Measurements from ENCODE around the gene FAM25A.
"Not testable (repeated sequence)": the region's sequence is repeated elsewhere in the genome, so short reads cannot be mapped to it uniquely, and the experiment has no call there.

The FAM25A gene

DNA sequence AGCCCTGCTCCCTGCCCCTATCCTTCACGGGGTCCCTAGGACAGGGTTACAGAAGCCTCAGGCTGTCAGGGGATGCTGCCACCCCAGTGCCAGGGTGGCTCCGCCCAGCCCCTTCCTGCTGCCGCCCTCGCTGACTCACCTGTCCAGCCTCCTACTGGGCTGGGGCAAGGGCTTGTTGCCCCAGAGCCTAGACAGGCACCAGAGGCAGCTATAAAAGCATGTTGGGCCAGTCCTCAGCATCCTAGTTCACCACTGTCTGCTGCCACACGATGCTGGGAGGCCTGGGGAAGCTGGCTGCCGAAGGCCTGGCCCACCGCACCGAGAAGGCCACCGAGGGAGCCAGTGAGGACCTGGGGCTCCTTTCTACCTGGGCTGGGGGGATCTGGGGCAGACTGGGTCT is at the start of gene FAM25A:
Gene FAM25A (plus strand): TSS at position 239 of the 400 bp plus-strand sequence. CDS start 31 bp downstream, at position 270.
- not testable (repeated sequence) for DNase-seq

DNA sequence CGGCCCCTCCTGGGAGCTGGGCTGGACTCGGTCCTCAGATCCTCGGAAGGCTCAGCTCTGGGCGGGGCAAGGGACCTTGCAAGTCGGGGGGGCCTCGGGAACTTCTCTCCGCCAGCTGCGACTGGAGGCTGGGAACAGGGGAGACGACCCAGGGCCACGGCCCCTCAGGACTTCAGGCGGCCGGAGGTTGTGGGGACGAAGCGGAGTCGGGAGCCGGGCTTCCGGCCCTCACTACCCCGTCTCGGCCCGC is 49.2 kb upstream of the FAM25A start:
- no peak for DNase-seq

DNA sequence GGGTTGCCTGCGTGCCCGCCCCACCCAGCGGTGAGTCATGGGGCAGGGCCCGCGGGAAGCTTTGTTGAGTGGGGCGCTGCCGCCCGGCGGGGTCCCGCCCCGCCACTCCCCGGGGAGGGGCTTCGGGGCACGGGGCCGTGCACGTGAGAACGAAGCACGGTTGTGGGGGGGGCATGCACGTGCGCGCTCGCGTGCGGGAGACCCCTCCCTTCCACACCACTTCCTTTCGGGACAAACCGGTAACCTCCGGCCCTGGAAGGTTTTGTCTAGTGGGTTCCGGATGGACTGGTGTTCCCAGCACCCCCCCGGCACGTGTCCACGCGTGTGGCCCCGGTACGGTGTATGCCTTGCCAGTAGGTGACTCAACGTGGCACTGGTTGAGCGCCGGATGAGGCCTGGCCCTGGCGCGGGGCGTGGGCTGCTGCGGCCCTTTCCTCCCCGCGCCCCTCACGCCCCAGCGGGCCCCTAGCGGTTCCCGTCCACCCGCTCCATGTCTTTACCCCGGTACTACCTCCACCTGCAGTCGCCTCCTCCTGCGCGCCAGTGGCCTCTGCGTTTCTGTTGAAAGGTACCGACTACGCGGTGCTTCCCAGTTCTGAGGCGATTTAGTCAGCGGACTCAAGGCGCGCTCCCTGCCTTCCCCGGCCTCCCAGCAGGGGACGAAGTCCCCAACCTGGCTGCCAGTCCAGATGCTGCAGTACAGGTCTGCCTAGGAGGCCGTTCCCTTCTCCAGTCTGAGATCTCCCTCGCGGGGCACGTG is 48.7 kb upstream of the FAM25A start:
- DNase-seq, result no peak

DNA sequence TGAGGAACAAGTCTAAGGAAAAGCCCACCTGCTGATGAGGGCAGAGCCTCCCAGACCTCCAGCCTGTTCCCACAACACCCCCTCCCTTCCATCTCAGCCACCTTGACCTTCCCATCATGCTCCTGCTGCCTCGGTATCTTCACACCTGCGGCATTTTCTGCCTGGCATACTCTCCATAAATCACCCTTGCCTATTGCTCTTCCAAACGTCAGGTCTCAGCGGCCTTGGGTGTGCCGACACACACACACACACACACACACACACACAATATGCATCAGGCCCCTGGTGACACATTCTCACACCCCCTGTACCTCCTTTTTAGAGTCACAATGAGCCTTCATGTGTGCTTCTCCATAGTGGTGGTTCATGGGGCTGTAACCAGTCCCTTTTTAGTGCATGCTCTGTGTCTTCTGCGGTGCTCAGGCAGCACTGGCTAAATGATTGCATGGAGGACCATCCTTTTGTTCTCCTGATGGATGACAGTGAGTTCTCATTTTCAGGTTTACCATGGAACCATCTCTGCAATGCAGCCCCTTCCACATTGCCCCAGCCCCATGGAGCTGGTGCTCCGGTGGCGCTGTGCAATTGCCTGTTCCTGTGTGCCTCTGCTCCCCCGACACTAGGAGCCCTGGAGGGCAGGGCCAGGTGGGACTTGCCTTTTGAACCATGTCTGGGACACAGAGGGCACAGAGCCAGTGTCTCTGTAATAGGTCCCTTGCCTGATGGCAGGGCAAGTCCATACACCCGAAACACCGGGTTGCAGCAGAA is 47.3 kb upstream of the FAM25A start:
- no peak for DNase-seq

DNA sequence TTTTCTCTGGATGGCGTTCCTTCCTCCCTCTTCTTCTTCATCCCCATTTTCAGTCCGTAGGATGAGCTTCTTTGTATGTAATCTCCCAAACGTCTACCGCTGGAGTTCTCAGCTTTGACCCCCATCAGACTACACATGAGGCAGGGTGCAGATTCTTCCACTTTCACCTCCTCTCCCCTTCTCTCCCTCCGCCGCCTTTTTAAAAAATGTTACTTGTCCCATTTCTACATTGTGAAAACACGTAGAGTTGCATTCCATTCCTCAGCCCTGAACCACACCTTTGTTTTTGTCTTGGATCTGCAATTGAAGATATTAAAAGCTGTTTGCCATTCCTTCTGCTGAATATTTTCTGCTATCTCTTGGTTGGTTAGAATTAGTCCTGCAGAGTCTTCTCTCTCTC is 45.6 kb upstream of the FAM25A start:
- no peak for DNase-seq

DNA sequence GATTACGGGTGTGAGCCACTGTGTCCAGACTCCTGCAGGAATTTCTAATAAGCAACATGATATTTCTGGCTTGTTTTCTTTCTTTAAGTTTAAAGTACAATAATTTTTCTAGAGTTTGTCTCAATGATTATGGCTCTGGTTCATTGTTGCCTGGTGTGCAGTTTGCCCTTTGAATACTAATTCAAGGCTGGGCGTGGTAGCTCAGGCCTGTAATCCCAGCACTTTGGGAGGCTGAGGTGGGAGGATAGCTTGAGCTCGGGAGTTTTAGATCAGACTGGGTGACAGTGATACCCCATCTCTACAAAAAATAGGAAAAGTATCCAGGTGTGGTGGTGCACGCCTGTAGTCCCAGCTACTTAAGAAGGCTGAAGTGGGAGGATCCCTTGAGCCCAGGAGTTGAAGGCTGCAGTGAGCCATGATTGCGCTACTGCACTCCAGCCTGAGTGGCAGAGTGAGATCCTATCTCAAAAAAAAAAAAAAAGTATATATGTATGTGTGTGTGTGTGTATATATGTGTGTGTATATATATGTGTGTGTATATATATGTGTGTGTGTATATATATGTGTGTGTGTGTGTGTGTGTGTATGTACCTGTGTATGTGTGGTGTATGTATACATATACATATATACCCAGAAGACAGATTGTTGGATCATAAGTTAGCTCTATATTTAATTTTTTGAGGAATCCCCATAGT is 43.6 kb upstream of the FAM25A start:
- DNase-seq, result no peak

DNA sequence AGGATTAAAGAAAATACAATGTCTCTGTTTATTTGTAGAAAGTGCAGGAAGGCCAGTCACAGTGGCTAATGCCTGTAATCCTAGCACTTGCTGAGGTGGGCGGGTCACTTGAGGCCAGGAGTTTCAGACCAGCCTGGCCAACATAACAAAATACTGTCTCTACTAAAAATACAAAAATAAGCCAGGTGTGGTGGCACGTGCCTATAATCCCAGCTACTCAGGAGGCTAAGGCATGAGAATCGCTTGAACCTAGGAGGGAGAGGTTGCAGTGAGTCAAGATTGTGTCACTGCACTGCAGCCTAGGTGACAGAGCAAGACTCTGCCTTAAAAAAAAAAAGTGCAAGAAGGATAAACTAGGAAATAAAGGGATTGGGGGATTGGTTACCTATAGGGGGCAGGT is 41.6 kb upstream of the FAM25A start:
- DNase-seq, result not testable (repeated sequence)

DNA sequence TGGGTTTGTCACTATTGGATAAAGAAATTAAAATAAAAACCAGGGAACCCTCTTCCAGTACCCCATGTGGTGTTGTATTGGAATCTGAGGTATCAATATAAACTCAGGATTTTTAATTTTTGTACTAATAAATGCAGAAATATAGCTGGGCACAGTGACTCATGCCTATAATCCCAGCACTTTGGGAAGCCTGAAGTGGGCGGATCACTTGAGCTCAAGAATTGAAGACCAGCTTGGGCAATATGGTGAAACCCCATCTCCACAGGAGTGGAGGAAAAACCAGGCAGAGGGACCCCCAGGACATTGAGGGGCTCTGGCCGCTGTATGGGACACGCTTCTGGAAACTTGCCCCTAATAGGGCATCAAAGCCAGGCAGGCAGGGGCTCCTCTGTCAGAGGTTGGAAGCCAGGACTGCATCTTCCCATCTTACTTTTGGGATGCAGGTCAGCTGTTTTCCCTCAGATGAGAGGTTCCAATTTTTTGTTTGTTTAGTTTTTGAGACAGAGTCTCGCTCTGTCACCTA is 40.7 kb upstream of the FAM25A start:
- no peak for DNase-seq

DNA sequence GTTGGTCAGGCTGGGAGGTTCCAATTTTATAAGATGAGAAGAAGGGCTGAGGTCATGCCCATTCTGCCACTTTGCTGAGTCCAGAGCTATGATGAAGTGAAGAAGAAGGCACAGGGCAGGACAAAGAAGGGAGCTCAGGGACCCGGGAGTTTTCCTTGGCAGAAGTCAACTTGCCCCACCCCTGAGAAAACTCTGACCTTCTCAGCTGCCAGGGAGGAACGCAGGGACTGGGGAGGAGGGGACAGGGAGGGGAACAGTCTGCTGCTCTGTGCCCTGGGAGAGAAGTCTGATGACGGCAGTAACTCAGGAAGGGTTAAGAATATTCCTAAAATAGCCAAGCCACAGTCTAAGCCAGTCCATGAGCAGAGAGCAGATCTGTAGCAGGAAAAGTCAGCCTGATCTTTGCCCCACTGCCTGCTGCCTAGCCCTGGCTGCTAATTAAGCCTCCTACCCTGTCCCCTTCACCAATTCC is 40.1 kb upstream of the FAM25A start:
- no peak for DNase-seq

DNA sequence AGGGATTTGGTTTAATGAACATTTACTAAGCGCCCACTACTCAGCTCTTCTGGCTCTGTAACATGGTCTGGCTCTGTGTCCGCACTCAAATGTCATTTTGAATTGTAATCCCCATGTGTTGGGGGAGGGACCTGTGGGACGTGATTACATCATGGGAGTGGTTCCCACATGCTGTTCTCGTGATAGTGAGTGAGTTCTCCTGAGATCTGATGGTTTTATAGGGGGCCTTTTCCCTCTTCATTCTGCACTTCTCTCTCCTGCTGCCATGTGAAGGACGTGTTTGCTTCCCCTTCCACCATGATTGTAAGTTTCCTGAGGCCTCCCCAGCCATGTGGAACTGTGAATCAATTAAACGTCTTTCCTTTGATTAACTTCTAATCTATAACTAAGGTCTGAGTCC is 39.1 kb upstream of the FAM25A start:
- not testable (repeated sequence) for DNase-seq

DNA sequence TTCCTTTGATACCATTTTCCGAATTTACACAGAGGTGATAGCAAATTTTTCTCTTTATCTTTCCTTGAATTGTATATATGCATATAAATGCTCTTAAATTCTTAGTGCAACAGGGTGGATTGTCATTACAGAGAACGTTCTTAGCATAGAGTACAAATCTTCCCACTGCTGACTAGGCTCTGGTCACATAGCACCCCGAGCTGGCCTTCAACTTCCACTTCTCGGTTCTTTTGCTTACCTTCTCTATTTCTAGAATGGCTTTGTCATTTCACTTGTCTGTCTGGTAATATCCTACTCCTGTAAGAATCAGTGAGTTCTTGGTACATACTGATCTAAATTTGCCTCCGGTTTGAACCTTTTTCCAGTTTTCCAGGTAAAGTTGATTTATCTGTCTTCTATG is 38.4 kb upstream of the FAM25A start:
- DNase-seq, result no peak

DNA sequence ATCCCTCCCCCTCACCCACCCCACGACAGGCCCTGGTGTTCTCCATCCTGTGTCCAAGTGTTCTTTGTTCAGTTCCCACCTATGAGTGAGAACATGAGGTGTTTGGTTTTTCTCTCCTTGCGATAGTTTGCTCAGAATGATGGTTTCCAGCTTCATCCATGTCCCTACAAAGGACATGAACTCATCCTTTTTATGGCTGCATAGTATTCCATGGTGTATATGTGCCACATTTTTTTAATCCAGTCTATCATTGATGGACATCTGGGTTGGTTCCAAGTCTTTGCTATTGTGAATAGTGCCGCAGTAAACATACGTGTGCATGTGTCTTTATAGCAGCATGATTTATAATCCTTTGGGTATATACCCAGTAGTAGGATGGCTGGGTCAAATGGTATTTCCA is 35.6 kb upstream of the FAM25A start:
- not testable (repeated sequence) for DNase-seq

DNA sequence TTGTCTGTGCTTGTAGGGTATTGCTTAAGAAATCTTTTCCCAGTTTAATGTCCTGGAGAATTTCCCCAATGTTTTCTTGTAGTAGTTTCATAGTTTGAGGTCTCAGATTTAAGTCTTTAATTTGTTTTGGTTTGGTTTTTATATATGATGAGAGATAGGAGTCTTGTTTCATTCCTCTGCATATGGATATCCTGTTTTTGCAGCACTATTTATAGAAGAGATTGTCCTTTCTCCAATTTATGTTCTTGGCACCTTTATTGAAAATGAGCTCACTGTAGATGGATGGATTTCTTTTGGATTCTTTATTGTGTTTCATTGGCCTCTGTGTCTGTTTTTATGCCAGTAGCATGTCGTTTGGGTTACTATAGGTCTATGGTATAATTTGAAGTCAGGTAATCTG is 31.6 kb upstream of the FAM25A start:
- no peak for DNase-seq

DNA sequence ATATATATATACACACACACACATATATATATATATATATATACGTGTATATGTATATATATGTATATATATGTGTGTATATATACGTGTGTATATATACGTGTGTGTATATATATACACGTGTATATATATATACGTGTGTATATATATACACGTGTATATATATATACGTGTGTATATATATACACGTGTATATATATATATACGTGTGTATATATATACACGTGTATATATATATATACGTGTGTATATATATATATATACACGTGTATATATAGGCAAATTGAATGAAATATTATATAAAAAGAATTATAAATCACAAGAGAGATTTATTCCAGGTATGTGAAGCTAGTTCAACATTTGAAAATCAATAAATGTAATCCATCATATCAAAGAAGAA is 28.7 kb upstream of the FAM25A start:
- DNase-seq, result not testable (repeated sequence)

DNA sequence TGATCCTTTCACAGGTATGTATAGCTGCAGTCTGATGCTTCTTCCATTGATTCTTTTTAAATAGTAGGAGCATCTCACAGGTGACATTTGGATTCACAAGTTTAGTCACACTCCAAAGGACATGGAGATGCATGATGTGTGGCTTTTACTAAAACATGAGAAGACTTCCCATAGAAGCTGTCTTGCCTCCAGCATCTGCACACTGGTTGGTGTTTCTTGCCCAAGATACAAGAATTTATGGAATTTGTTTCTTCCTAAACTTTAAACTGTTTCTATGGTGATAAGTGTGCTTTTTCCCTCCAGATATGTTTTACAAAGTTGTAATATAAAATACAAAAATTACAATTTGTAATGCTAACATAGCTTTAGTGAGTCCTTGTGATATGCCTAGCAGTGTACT is 27.6 kb upstream of the FAM25A start:
- DNase-seq, result no peak

DNA sequence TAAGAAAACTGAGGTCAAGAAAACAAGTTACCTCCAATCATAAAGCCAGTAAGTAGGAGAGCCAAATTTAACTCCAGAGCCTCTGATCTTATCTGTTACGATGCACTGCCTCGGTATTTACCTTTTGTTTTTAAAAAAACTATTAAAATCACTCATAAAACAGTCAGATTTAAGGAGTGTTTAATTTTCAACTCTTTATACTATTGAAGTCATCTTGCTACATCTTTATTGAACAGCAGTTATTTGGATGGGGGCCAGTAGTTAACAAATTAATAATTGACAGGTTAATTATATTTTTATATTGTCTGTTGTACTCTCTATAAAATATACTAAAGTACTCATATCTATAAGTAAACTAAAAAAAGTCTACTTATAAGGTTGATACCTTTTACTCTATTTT is 27.2 kb upstream of the FAM25A start:
- no peak for DNase-seq

DNA sequence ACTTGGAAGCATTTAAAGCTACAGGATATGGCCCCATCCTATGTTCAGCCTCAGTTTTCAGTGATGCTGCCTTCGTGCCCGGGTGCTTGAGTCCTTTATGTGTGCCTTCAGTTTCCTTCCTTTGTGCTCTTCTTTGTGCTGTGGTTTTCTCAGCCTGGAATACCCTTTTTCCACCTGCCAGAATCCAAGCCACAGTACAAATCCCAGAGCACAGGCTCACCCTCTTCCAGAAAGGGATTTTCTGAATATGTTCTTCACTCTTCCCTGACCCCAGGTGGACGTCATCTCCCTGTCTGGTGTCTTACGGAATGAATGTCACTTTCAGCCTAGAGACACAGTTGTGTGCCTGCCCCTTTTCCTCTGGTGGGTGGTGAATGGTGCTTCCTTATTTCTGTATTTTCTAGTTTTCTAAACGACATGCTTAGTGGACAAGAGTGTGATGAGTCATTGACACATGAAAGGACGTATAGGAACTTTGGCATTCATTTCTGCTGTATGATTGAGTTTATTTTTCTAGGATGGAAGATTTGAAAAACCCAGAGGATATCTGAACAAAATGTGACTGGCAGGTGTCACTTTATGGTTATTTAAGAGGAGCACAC is 20.2 kb upstream of the FAM25A start:
- not testable (repeated sequence) for DNase-seq

DNA sequence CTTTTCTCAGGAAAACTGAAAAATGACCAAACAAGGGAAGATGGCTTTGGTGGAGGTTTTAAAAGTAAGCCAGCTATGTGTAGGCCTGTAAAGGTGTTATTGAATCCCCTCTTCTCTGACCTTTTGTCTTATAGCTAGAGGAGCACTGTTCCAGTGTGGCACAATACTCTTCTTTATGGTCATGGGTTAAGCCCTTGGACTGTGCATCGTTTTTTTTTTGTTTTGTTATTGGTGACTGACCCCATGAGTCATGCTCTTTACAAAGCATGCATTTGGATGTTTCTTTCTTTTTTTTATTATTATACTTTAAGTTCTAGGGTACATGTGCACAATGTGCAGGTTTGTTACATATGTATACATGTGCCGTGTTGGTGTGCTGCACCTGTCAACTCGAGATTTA is 19.6 kb upstream of the FAM25A start:
- DNase-seq, result no peak

DNA sequence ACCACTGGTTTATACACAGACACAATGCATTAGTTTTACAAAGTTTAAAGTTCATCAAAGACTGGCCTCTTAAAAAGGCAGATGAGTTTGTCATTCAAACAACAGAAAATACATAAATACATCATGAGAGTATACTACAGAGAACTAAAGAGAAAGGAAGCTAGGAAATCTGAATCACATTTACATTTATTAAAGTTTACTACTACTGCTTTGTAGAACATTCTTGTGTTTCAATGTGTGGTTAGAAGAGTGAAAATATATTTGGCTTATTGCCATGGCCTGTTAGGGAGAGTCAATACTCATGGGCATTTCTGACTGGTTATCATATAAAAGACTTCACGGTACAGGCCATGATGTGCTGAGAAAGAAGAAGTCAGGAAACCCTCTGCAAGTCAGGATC is 13.0 kb upstream of the FAM25A start:
- DNase-seq, result not testable (repeated sequence)

DNA sequence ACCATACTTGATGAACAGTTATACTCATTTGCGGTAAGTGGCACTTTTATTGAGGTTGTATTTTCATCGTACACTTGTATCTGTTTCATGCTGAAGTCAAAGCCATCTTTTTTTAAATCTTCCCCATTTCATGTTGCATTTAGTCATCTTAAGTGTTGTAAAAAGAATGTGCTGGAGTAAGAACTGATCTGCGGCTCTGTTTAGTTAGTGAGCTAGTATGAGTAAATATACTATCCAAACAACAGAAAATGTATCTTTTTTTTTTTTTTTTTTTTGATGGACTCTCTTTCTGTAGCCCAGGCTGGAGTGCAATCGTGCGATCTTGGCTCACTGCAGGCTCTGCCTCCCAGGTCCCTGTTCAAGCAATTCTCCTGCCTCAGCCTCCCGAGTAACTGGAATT is 12.4 kb upstream of the FAM25A start:
- DNase-seq, result not testable (repeated sequence)

DNA sequence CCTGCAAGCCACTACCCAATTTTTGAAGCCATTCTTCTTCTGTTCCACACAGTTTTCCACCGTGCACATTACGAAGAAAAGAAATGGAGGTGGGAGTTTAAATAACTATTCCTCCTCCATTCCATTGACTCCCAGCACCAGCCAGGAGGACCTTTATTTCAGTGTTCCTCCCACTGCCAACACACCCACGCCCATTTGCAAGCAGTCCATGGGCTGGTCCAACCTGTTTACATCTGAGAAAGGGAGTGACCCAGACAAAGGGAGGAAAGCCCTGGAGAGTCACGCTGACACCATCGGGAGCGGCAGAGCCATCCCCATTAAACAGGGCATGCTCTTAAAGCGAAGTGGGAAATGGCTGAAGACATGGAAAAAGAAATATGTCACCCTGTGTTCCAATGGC is 11.8 kb upstream of the FAM25A start:
- DNase-seq, result not testable (repeated sequence)

DNA sequence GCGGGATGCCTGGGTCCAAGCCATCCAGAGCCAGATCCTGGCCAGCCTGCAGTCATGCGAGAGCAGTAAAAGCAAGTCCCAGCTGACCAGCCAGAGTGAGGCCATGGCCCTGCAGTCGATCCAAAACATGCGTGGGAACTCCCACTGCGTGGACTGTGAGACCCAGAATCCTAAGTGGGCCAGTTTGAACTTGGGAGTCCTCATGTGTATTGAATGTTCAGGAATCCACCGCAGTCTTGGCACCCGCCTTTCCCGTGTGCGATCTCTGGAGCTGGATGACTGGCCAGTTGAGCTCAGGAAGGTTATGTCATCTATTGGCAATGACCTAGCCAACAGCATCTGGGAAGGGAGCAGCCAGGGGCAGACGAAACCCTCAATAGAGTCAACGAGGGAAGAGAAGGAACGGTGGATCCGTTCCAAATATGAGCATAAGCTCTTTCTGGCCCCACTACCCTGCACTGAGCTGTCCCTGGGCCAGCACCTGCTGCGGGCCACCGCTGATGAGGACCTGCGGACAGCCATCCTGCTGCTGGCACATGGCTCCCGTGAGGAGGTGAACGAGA is 10.9 kb upstream of the FAM25A start:
- not testable (repeated sequence) for DNase-seq

DNA sequence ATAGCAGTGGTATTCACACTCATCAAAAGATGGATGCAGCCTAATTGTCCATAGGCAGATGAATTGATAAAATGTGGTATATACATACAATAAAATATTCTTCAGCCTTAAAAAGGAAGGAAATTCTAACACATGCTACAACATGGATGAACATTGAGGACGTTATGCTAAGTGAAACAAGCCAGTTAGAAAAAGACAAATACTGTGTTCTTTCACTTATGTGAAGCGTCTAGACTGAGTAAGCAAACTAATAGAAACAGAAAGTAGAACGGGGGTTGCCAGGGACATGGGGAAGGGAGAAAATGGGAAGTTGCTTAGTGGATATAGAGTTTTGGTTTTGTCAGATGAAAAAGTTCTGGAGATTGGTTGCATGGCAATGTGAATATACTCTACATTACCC is 6.6 kb upstream of the FAM25A start:
- DNase-seq, result not testable (repeated sequence)

Measured in NCI-H524 treated with DMSO at 0.1 percent for 48 hours (cell line).